Bronchial smooth muscle cell (primary cell): ENCODE data around the gene MS4A6E. TPM values are rescaled to one million over a fixed set of nuclear protein-coding genes. Genes with fewer than 3 reads are reported as not detected.

Experiments
- total RNA-seq: library from RNA; depleted of rRNA; stranded (reverse); fragments of >200 nt; gene quantifications from 2 replicates; pipeline ENCODE4 v1.2.1, GENCODE V29; 2014

Gene MS4A6E
- not detected in 2 replicates for total RNA-seq

GRCh38 chr11:60326955-60327354 is at the start of gene MS4A6E:
TSS of gene MS4A6E (plus strand) at chr11:60327255. CDS start at chr11:60334896, 7,641 bp downstream.

GRCh38 chr11:60280412-60280811 is 46.6 kb upstream of the MS4A6E start, which contains the start of gene MS4A4A:
TSS of gene MS4A4A (plus strand) at chr11:60280666. CDS start at chr11:60280676, 10 bp downstream.

GRCh38 chr11:60378354-60378753 is 51.3 kb downstream of the MS4A6E start, which contains the start of gene MS4A7:
TSS of gene MS4A7 (plus strand) at chr11:60378532. CDS start at chr11:60383142, 4,610 bp downstream.

Other genes with a start within 250 kb of the MS4A6E start
- gene MS4A2, start 238.6 kb upstream of the MS4A6E start, total RNA-seq = not detected in 2 replicates
- gene MS4A6A, start 144.2 kb upstream of the MS4A6E start, total RNA-seq = not detected in 2 replicates
- not detected in 2 replicates for gene MS4A4E, start 84.1 kb upstream of the MS4A6E start, total RNA-seq
- not detected in 2 replicates for gene MS4A4A, start 46.6 kb upstream of the MS4A6E start, total RNA-seq
- gene MS4A7, start 51.3 kb downstream of the MS4A6E start, total RNA-seq = not detected in 2 replicates
- not detected in 2 replicates for gene MS4A14, start 69.2 kb downstream of the MS4A6E start, total RNA-seq
- not detected in 2 replicates for gene MS4A5, start 102.3 kb downstream of the MS4A6E start, total RNA-seq
- not detected in 2 replicates for gene MS4A1, start 128.6 kb downstream of the MS4A6E start, total RNA-seq
- not detected in 2 replicates for gene MS4A12, start 165.5 kb downstream of the MS4A6E start, total RNA-seq
- not detected in 2 replicates for gene MS4A13, start 188.1 kb downstream of the MS4A6E start, total RNA-seq